HG03025 (cell line): Measurements from ENCODE around the gene STX16.

ENCODE experiments used
- ATAC-seq: cut with Tn5 transposase; IDR thresholded peaks from one replicate; pipeline ENCODE4 v1.9.1; 2021; ENCODE audit warnings: mild to moderate bottlenecking, moderate library complexity; ENCODE audit not compliant: unreplicated experiment, low FRiP score

The STX16 gene

GRCh38 chr20:58669287-58670006 is 18.4 kb downstream of the STX16 start:
- ATAC-seq = no peak

DNA sequence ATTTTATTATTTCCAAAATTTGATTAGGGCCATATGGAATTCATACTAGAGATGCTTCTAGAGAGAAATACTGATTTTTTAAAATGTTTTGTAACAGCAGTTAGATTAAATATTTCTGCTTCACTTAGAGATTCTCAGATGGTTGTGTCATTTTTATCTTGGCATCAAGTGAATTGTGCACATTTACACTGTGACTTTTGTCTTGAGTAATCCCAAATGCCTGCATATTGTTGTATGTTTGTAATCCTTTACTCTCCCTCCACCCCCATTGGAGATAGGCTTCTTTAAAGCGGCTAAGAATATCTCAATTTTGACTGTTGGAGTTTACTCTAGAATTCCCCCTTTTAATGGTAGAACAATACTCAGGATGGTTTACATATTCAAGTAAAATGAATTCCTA is 19.0 kb downstream of the STX16 start:
- no peak for ATAC-seq

GRCh38 chr20:58670659-58671058 is 19.6 kb downstream of the STX16 start:
- no peak for ATAC-seq

- ATAC-seq = no peak
These were observed 22.0 kb downstream of the STX16 start for GRCh38 chr20:58673119-58673518.

- ATAC-seq = no peak
These were observed 24.1 kb downstream of the STX16 start for GRCh38 chr20:58675146-58675584.

DNA sequence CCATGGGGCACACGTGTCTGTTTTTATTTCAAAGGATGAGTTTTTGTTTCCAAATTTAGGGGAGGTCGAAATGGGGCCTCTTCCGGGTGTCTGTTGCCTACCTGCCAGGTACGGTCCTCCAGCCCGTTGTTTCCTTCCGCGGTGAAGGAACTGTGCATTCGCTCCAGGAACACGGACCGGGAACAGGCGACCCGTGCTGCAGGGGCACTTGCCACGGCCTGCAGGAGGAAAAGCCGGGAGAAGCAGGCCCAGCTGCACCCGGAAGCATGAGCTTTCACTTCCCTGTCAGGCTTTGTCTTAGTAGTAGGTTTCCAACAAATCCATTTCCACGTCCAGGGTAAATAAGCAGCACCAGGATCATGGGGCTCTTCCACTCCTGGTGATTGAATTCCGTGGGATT is 24.6 kb downstream of the STX16 start:
- ATAC-seq = no peak

DNA sequence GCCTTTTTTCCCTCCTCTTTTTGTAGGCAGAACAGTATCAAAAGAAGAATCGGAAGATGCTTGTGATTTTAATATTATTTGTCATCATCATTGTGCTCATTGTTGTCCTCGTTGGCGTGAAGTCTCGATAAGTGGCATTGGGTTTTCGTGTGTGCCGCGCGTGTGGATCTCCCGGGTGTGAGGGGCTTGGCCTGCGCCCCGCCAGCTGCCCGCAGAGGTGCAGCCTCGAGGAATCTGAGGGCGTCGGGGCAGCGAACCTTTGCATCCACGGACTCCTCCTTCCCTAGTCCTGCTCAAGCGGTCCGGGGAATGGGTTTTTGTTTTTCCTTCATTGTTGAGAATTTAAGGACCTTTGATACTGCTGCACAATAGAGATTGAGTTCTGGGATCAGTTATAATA is 25.1 kb downstream of the STX16 start:
- ATAC-seq = no peak

DNA sequence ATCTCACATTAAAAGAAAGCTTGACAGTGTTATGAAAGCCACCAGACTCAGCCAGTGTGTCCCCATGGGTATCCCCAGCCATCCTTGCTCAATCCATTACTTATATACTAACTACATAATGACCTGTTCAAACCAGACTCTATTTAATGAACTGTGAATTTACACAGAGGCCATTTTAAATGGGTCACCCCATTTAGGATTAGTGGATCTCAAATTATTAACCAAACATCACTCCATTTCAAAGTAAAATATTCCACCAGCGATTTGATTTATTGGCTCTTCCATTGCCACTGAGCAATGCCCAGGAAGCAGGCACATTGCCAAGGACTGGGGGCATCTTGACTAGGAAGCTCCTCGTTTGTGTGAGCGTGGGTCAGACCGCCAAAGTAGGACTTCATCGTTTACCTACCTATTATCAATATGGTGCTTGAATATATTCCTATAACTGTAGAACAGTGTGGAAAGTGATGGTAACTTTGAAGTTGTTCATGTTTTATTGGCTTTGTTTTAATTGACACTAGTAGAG is 26.1 kb downstream of the STX16 start:
- ATAC-seq = no peak

- ATAC-seq = no peak
These were observed 26.7 kb downstream of the STX16 start for GRCh38 chr20:58677808-58678207.

- no peak for ATAC-seq
These were observed 27.7 kb downstream of the STX16 start for GRCh38 chr20:58678806-58679205.

DNA sequence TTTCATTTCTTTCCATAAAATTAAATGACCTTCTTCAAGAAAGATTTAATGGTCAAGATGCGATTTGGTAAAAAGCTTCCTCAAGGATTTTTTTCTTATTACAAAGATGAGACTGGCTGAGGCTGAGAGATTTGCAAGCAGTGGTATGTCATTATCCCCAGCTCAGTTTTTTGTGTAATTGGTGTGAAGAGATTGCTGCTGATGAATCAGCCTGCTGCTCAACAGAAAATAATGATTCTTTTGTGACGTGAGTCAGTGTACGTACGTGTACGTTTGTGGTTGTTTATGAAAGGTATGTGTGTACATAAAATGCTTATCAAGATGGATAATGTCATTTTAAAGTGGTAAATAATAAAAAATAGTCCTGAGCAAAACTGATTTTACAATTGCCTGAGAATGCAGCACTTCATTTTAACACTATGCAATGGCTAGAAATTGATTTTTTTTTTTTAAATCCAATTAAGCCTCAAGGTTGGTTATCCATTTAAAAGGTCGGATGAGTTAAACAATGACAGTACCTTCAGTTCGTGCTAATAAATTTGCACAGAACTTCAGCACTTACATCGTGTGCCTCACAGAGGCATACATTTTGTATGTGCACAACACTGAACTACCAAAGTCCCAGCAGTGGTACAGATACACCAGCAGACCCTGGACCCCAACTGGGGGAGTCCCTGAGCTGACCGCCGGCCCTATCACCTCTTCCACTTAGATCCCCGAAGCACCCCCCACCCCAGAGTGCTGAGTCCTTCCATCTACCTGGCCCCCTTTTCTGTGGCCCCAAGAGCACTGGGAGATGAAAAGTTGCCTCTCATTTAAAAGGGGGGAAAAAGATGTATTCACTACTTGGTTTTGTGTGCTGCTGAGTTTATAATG is 31.8 kb downstream of the STX16 start:
- ATAC-seq = no peak

GRCh38 chr20:58684291-58684690 is 33.2 kb downstream of the STX16 start:
- ATAC-seq = no peak

DNA sequence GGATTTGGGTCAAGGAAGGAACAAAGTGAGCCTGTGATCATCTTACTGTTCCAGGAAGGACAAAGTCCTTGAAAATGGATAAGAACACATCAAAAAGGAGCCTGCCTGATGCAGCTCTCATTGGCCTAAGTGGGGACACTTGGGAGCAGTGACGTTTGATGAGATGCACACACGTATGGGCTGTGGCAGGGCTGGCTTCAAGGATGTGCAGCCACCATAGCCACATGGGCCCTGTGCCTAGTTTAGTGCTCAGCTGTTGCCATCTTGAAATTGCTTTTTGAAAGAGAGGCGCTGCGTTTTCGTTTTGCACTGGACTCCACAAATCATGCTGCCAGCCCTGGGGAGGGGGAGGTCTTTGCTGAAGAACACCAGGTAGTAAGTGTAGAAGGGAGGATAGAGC is 34.9 kb downstream of the STX16 start:
- no peak for ATAC-seq

DNA sequence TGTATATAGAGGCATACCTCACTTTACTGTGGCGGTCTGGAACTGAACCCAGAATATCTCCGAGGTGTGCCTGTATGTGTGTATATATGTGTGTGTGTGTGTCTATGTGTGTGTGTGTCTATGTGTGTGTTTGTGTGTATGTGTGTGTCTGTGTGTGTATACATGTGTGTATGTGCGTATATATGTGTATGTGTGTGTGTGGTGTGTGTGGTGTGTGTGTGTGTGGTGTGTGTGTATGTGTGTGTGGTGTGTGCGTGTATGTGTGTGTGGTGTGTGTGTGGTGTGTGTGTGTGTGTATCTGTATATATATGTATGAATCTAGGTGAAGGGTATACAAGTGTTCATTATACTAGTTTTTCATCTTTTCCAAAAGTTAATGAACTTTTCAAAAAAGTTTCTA is 37.3 kb downstream of the STX16 start:
- no peak for ATAC-seq

DNA sequence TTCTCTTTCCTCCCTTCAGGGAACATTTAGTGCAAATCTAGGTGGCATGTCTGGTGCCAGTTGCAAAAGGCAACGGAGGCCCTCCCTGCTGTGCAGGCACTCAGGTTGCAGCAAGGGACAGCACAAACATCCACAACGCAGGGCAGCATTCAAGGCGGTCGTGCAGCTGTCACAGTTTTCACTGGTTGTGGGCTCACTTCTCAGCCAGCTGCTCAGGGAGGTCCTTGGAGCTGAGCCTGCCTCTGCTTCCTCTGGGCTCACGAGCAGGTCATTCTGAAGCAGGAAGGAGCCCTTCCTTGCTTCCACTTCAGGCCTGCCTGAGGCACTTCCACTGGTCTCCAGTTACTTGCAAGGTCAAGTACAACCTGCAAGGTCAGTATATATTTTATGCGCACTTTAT is 37.8 kb downstream of the STX16 start:
- no peak for ATAC-seq

DNA sequence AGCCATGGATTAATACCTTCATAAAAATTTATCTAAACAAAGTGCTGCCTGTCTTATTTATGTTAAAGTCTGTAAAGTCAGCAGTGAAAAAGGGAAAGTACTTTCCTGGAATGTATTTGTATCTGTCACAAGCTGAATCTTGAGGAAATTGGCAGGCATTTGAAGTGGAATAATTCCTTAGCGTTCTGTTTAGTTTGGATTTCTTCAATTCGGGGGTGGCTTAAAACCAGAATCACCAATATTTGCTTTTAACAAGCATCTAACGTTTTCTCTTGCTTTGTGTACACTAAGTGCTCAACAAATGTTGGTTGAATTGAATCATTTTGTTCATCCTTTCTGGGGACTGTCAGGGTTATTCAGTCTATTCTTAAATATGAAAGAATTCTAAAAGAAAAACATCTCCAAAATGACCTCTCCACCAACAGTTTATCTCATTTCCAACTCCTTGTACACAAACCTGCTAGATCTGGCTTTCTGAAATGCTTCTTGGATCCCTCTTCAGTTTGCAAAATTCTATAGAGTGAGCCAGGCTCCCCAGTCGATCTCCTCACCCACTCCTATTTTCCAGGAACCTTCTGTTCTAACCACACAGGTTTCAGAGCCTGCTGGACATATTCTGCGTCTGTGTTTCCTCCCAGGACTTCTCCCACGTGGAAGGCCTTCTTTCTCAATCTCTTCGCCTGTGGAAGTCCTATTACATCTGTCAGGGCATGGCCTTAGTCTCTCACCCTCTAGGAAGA is 39.5 kb downstream of the STX16 start:
- no peak for ATAC-seq

DNA sequence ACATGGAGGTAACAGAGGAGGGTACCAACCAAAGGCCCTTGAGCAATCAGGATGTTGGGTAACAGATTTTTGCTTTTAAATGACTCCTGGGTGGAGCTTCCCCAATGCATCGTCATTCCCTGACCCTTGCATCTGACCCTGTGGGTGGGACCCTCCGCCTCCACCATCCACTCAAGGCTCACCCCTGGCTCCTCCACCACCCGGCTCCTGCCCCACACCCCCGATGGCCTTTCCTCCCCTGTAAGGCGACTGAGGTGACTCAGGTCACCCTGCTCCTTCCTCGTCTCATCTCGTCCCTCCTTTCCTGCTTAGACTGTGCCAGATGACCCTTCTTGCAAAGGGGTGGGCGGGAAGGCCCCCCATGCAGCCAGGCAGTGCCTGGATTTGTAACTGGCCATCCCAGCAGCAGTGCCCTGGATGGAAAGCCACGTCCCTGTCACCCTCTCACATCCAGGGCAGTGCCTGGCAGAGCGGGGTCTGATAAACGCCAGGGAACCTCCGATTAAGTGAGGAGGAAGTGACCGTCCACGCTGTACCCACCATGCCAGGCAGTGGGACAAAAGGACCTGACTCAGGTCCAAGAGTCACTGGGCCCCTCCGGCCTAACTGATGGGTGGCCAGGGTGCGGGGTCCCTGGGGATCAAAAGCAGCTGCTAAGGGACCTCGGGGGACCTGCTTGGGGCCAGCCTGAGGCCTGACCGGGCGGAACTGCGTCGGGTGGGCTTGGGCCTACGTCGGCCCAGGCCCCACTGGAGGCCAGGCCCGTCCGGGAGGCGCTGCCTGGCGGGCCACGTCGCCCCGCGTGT is 40.9 kb downstream of the STX16 start:
- peak; percentile 24 for ATAC-seq

GRCh38 chr20:58692579-58693225 is 41.6 kb downstream of the STX16 start, which contains the start of gene NPEPL1:
Gene NPEPL1 (plus strand): TSS chr20:58692800. CDS start chr20:58692901, 101 bp downstream.
- ATAC-seq = peak; percentile 72

DNA sequence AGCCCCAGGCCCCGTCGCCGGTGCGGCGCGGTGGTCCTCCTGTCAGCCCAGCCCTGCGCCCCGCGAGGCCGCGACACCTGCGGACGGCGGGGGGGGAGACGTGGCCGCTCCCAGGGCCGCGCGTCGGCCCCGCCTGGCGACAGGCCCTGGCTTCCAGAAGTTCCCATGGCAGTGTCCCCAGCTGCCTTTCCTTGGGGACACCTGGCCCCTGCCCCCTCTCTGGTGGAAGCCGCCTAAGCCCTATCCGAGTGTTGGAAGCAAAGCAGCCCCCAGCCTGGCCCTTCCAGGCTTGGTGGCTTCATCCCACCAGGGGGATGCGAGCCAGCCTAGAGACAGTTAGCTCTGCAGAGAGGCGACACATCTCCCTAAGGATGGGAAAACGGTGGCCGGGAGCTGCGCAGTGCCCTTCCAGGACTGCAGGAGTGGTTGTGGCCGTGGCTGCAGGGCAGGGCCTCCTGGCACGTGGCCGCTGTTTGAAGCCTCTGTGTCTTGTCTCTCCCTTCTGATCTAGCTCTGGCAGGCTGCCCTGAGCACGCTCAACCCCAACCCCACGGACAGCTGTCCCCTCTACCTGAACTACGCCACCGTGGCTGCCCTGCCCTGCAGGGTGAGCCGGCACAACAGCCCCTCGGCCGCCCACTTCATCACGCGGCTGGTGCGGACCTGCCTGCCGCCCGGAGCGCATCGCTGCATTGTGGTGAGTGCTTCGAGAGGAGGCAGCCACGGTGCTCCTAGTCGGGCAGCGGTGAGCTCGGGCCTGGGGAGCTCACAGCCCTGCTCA is 42.3 kb downstream of the STX16 start:
- no peak for ATAC-seq
